Mucosa of descending colon (tissue), 3 donors: Measurements from ENCODE around the gene BHLHE41. TPM values are rescaled to one million over a fixed set of nuclear protein-coding genes. Genes with fewer than 3 reads are reported as not detected.

Experiments used
- ATAC-seq: fragments of 200-7000 bp; cut with Tn5 transposase; one replicate; pipeline ENCODE4 v1.9.1; 2020; ENCODE audit warnings: mild to moderate bottlenecking, moderate library complexity
- DNase-seq, 3 donors: peaks; one replicate each; pipeline ENCODE4 v3.0.0-alpha.2; 2020
- H3K36me3 ChIP-seq: fragments of 200-600 bp; one replicate; pipeline ENCODE4 v1.8.0; 2021; ENCODE audit warnings: low read depth, mild to moderate bottlenecking
- H3K4me1 ChIP-seq: fragments of 200-600 bp; one replicate; pipeline ENCODE4 v1.8.0; 2021; ENCODE audit warnings: low read depth, mild to moderate bottlenecking
- H3K4me3 ChIP-seq: fragments of 200-600 bp; one replicate; pipeline ENCODE4 v1.8.0; 2021; ENCODE audit warnings: mild to moderate bottlenecking
- H3K9me3 ChIP-seq: fragments of 200-600 bp; one replicate; pipeline ENCODE4 v1.8.0; 2021; ENCODE audit warnings: mild to moderate bottlenecking
- intact Hi-C, 2 donors: fragments of 100-400 bp; cut with DNase I in 1 of 2; cut with micrococcal nuclease in 1 of 2; formaldehyde crosslinking; loops; one replicate each; pipeline versions ENCODE4 v1.11.0 to v1.11.1; 2022; cut with DNase I, micrococcal nuclease
- total RNA-seq, 3 donors: library from RNA; stranded (reverse); fragmentation: NEBNext Ultra II Directional in 2 of 3; extraction: Animal tissue kit (Norgen Biotek cat#: 25700) in 2 of 3; gene quantifications; one replicate each; pipeline versions ENCODE4 v1.2.1 to v1.2.4, GENCODE V29; 2021 to 2023
- TF ChIP-seq, protein P1 (sequence below): fragments of 200-600 bp; IDR thresholded peaks from one replicate; pipeline ENCODE4 v1.8.0; 2022; ENCODE audit warnings: antibody characterized with exemption, mild to moderate bottlenecking
- donor health status: DM: no; HTN: no; CAD: no; lungs with moderate emphysema.
- donor health status: DM: no; HTN: no; CAD: no.
- donor health status: DM: no; HTN: yes; CAD: no.

The BHLHE41 gene
- total RNA-seq, 3 donors from 2014 or later, result 41.0 to 91.9 (median 43.0) TPM

DNA sequence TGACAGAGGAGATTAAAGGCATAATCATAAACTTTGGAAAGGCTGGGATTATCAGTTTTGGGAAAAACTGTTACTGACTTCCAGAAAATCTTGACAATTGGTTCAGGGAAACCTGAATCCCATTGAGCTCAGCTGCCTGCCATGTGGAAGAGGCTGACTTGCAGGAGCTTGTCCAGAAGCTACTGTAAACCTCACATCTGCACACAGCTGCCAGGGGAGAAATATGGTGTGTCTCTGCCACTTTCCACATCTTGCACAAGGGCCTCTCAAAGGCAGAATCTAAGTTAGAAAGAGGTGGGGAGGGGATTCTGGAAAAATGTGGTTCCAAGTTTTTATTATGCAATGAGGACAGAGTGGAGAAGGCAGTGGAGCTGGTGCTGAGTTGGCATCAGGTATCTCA lies 8.7 kb upstream of the BHLHE41 start:
- ATAC-seq (no peak), DNase-seq (no peak)
- TF ChIP-seq, protein P1, sequence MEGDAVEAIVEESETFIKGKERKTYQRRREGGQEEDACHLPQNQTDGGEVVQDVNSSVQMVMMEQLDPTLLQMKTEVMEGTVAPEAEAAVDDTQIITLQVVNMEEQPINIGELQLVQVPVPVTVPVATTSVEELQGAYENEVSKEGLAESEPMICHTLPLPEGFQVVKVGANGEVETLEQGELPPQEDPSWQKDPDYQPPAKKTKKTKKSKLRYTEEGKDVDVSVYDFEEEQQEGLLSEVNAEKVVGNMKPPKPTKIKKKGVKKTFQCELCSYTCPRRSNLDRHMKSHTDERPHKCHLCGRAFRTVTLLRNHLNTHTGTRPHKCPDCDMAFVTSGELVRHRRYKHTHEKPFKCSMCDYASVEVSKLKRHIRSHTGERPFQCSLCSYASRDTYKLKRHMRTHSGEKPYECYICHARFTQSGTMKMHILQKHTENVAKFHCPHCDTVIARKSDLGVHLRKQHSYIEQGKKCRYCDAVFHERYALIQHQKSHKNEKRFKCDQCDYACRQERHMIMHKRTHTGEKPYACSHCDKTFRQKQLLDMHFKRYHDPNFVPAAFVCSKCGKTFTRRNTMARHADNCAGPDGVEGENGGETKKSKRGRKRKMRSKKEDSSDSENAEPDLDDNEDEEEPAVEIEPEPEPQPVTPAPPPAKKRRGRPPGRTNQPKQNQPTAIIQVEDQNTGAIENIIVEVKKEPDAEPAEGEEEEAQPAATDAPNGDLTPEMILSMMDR, result no peak
- intact Hi-C loops, result no loop called here
- no peaks in the 10 kb centered on the region for H3K9me3 ChIP-seq
- no peak overlapping the region for H3K4me3 ChIP-seq
- H3K4me1 ChIP-seq, result peaks cover 22% of the 10 kb centered on the region
- H3K36me3 ChIP-seq, result no peaks in the 10 kb centered on the region

DNA sequence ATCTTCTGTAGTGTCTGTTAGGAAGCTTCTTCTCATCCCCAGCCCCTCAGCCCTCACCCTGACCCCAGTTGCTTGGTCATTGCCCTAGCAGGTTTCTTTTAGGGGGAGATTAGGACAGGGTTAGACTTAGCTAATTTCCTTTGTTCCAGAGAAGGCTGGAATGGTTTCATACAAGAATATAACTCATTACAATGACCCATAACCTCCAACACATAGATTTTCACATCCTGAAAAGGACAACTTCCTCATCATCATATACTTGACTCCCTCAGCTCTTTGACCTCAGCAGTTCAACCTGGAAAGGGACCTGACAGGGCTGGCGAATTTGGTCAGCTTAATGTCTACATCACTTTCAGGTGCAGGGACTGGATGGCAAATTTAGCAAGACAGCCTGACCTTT lies 8.0 kb upstream of the BHLHE41 start:
- no peaks in the 10 kb centered on the region for H3K36me3 ChIP-seq
- no peaks in the 10 kb centered on the region for H3K9me3 ChIP-seq
- peaks cover 18% of the 10 kb centered on the region for H3K4me1 ChIP-seq
- no peak overlapping the region for H3K4me3 ChIP-seq
- TF ChIP-seq, protein P1, result no peak
- DNase-seq, result no peak
- ATAC-seq, result no peak
- intact Hi-C loops, result no loop called here

DNA sequence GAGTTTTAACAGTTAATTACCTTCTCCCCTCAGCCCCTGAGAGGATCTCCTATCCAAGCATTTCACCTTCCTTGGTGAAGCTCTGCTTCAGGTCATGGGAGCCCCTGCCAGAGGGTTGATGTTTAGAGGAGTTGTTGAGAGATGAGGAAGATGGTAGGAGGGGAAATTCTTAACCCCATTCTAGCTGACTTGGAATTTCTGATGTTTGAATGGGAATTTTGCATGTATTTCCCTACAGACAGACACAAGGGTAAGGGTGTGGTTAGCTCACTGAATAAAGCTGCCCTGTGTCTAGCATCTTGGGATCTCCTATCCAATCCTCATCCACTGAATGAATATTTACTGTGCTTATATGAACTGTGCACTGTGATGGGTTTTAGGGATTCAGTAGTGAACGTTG lies 7.1 kb upstream of the BHLHE41 start:
- TF ChIP-seq, protein P1, result no peak
- DNase-seq, result no peak
- no peaks in the 10 kb centered on the region for H3K36me3 ChIP-seq
- no peaks in the 10 kb centered on the region for H3K9me3 ChIP-seq
- no peak overlapping the region for H3K4me3 ChIP-seq
- peaks cover 18% of the 10 kb centered on the region for H3K4me1 ChIP-seq
- ATAC-seq, result no peak
- intact Hi-C loops, result no loop called here

DNA sequence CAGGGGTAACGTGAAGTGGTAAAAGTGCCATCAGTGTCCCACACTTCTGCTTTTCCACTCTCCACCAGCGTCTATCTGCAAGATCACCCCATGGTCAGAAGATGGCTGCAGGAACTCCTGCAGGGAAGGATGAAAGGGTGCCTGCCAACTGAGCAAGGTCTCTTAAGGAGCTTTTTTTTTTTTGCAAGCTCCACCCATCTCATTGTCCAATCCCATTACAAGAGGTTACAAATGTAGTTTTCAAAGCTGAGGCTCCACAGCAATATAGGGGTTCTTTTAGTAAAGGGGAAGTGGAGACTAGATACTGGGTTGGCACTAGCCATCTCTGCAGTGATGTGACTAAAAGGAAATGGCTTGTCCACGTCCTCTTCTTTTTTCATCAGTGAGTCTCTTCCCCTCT lies 5.9 kb upstream of the BHLHE41 start:
- intact Hi-C loops, result no loop called here
- DNase-seq, result no peak
- TF ChIP-seq, protein P1, result no peak
- ATAC-seq, result no peak
- Histone ChIP-seq H3K4me1 (peaks cover 22% of the 10 kb centered on the region), H3K9me3 (no peaks in the 10 kb centered on the region), H3K4me3 (no peak overlapping the region), H3K36me3 (no peaks in the 10 kb centered on the region)

DNA sequence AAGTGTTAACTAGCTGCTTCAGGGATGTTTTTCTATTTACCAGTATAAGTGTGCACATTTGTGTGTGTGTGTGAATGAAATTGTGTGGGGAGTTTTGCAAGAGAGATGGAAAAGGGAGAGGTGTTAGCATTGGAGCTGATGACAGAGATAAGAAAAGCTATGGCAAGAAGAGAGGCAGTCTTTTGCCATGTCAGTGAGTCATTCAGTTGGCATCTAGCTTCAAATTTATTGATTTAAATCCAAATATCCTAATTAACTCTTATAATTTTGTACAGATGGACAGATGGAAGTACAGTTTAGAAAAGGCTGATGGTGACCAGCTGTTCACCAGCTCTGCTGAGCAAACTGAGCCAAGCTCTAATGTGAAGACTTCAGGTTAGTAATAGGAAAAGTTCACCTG lies 3.3 kb upstream of the BHLHE41 start:
- Histone ChIP-seq H3K9me3 (no peaks in the 10 kb centered on the region), H3K4me1 (peaks cover 17% of the 10 kb centered on the region), H3K36me3 (no peaks in the 10 kb centered on the region), H3K4me3 (no peak overlapping the region)
- ATAC-seq, result no peak
- TF ChIP-seq, protein P1, result no peak
- DNase-seq, result no peak
- intact Hi-C loops, result no loop called here

DNA sequence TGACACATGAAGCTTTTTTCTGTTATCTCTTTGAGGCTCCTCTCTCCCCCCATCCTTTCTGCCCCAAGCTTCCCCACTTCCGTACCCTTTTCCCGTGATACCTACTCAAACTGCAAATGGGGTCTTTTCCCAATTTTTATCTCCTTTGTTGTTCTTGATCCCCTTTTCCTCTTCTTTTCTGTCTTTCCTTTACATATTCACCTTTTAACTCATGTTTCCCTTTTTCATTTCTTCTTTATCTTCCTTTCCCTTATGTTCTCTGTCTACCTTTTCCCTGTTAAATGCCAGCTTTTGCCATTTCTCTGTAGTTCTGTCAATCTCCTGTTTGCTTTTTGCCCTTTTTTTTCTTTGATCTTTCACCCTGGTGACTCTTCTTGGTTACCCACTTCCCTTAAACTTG lies 2.6 kb upstream of the BHLHE41 start:
- ATAC-seq (no peak), DNase-seq (no peak)
- intact Hi-C loops, result no loop called here
- Histone ChIP-seq H3K9me3 (no peaks in the 10 kb centered on the region), H3K4me1 (peaks cover 21% of the 10 kb centered on the region), H3K36me3 (no peaks in the 10 kb centered on the region), H3K4me3 (no peak overlapping the region)
- TF ChIP-seq, protein P1, result no peak
